ENCODE measurements around the gene SLC35E4. TPM values are rescaled to one million over a fixed set of nuclear protein-coding genes. Genes with fewer than 3 reads are reported as not detected.
"Not testable (repeated sequence)": the region's sequence is repeated elsewhere in the genome, so short reads cannot be mapped to it uniquely, and the experiment has no call there.

The SLC35E4 gene
- total and polyA plus RNA-seq, 2 experiments from 2014 or later, result 9.1 to 16.4 TPM

GRCh38 chr22:30671071-30671470 is 35.5 kb downstream of the SLC35E4 start:
- peaks cover 2% of the 10 kb centered on the region; the same call in 1 of the 2 replicates for H3K79me2 ChIP-seq (ENCODE audit: insufficient read depth)
- H3K4me2 ChIP-seq (ENCODE audit: unreplicated experiment), result no peak overlapping the region
- TF ChIP-seq EZH2 (IDR thresholded peaks at IDR 0.05; ENCODE audit: insufficient read depth, poor library complexity, severe bottlenecking) (no peak), EZH2phosphoT487 (IDR thresholded peaks at IDR 0.05; ENCODE audit: insufficient read depth, low read depth) (no peak)
- H4K20me1 ChIP-seq (ENCODE audit: insufficient read depth), result no peaks in the 10 kb centered on the region
- no peaks in the 10 kb centered on the region for H3K4me1 ChIP-seq (ENCODE audit: insufficient read depth)
- H3K36me3 ChIP-seq (ENCODE audit: low read depth), result no peaks in the 10 kb centered on the region
- no peak overlapping the region for H2AFZ ChIP-seq
- no peaks in the 10 kb centered on the region for H3K9me2 ChIP-seq (ENCODE audit: insufficient read depth)
- no peak overlapping the region for H3K9ac ChIP-seq
- no peaks in the 10 kb centered on the region for H3K27me3 ChIP-seq (replicated peaks; ENCODE audit: insufficient read depth)
- no peak overlapping the region for H3K27ac ChIP-seq
- H3F3A ChIP-seq (ENCODE audit: insufficient read depth), result no peaks in the 10 kb centered on the region
- 90 to 92% methylated on average over 3 of the region's 3 CpGs for WGBS, 2 experiments (ENCODE audit: low coverage in 1 of 2, low lambda C conversion rate in 2 of 2, missing lambda C conversion rate in 2 of 2)
- in situ Hi-C loops (cut with MboI), result no loop called here
- no peak for DNase-seq
- no peaks in the 10 kb centered on the region for H3K9me3 ChIP-seq (ENCODE audit: low read depth)
- no peak overlapping the region for H3K4me3 ChIP-seq

GRCh38 chr22:30673136-30673535 is 37.6 kb downstream of the SLC35E4 start:
- Histone ChIP-seq H3K9me3 (ENCODE audit: low read depth) (no peaks in the 10 kb centered on the region), H3F3A (ENCODE audit: insufficient read depth) (no peaks in the 10 kb centered on the region), H3K27me3 (replicated peaks; ENCODE audit: insufficient read depth) (no peaks in the 10 kb centered on the region), H3K4me2 (ENCODE audit: unreplicated experiment) (no peak overlapping the region), H3K4me1 (ENCODE audit: insufficient read depth) (no peaks in the 10 kb centered on the region), H3K27ac (no peak overlapping the region), H3K9me2 (ENCODE audit: insufficient read depth) (no peaks in the 10 kb centered on the region), H3K9ac (no peak overlapping the region), H4K20me1 (ENCODE audit: insufficient read depth) (no peaks in the 10 kb centered on the region), H3K36me3 (ENCODE audit: low read depth) (no peaks in the 10 kb centered on the region), H2AFZ (no peak overlapping the region), H3K4me3 (no peak overlapping the region), H3K79me2 (ENCODE audit: insufficient read depth) (no peaks in the 10 kb centered on the region)
- in situ Hi-C loops (cut with MboI), result no loop called here
- DNase-seq, result no peak
- TF ChIP-seq EZH2phosphoT487 (IDR thresholded peaks at IDR 0.05; ENCODE audit: insufficient read depth, low read depth) (no peak), EZH2 (IDR thresholded peaks at IDR 0.05; ENCODE audit: insufficient read depth, poor library complexity, severe bottlenecking) (no peak)
- 68 to 79% methylated on average over 4 of the region's 4 CpGs for WGBS, 2 experiments (ENCODE audit: low coverage in 1 of 2, low lambda C conversion rate in 2 of 2, missing lambda C conversion rate in 2 of 2)

DNA sequence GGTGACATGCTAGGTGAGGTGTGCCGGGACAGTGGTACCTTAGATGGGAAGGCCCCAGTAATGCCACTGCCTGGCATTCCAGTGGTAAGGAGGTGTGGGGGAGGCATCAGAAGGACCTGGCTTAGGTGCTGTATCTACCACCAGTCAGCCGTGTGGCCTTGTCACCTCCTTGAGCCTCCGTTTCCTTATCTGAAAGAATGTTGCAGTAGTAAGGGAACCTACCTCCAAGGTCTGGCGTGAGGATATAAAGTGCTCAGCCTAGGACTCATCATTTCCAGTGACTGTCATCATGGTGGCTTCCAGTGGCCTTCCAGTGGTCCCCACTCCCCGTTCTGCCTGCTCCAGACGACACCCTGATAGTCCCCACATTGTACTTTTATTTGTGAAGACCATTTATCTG is 38.9 kb downstream of the SLC35E4 start:
- no peaks in the 10 kb centered on the region for H3K9me3 ChIP-seq (ENCODE audit: low read depth)
- TF ChIP-seq EZH2 (IDR thresholded peaks at IDR 0.05; ENCODE audit: insufficient read depth, poor library complexity, severe bottlenecking) (no peak), EZH2phosphoT487 (IDR thresholded peaks at IDR 0.05; ENCODE audit: insufficient read depth, low read depth) (no peak)
- no peaks in the 10 kb centered on the region for H3K27me3 ChIP-seq (replicated peaks; ENCODE audit: insufficient read depth)
- H4K20me1 ChIP-seq (ENCODE audit: insufficient read depth), result no peaks in the 10 kb centered on the region
- DNase-seq, result no peak
- H3K36me3 ChIP-seq (ENCODE audit: low read depth), result no peaks in the 10 kb centered on the region
- H3K27ac ChIP-seq, result no peak overlapping the region
- H2AFZ ChIP-seq, result no peak overlapping the region
- no peaks in the 10 kb centered on the region for H3F3A ChIP-seq (ENCODE audit: insufficient read depth)
- H3K9ac ChIP-seq, result no peak overlapping the region
- 85 to 88% methylated on average over 6 of the region's 6 CpGs for WGBS, 2 experiments (ENCODE audit: low coverage in 1 of 2, low lambda C conversion rate in 2 of 2, missing lambda C conversion rate in 2 of 2)
- no peaks in the 10 kb centered on the region for H3K9me2 ChIP-seq (ENCODE audit: insufficient read depth)
- H3K79me2 ChIP-seq (ENCODE audit: insufficient read depth), result no peaks in the 10 kb centered on the region
- in situ Hi-C loops (cut with MboI), result no loop called here
- H3K4me1 ChIP-seq (ENCODE audit: insufficient read depth), result no peaks in the 10 kb centered on the region
- no peak overlapping the region for H3K4me2 ChIP-seq (ENCODE audit: unreplicated experiment)
- H3K4me3 ChIP-seq, result no peak overlapping the region

GRCh38 chr22:30675436-30675835 is 39.9 kb downstream of the SLC35E4 start:
- Histone ChIP-seq H3K79me2 (ENCODE audit: insufficient read depth) (no peaks in the 10 kb centered on the region), H3K4me2 (ENCODE audit: unreplicated experiment) (no peak overlapping the region), H3K9ac (no peak overlapping the region), H3K27ac (no peak overlapping the region), H3K4me1 (ENCODE audit: insufficient read depth) (no peaks in the 10 kb centered on the region), H3K27me3 (replicated peaks; ENCODE audit: insufficient read depth) (no peaks in the 10 kb centered on the region), H3F3A (ENCODE audit: insufficient read depth) (no peaks in the 10 kb centered on the region), H4K20me1 (ENCODE audit: insufficient read depth) (no peaks in the 10 kb centered on the region), H3K36me3 (ENCODE audit: low read depth) (no peaks in the 10 kb centered on the region), H3K4me3 (no peak overlapping the region), H3K9me3 (ENCODE audit: low read depth) (no peaks in the 10 kb centered on the region), H3K9me2 (ENCODE audit: insufficient read depth) (no peaks in the 10 kb centered on the region), H2AFZ (no peak overlapping the region)
- 78 to 82% methylated on average over 9 of the region's 9 CpGs for WGBS, 2 experiments (ENCODE audit: low coverage in 1 of 2, low lambda C conversion rate in 2 of 2, missing lambda C conversion rate in 2 of 2)
- TF ChIP-seq EZH2phosphoT487 (IDR thresholded peaks at IDR 0.05; ENCODE audit: insufficient read depth, low read depth), result no peak
- no peak for TF ChIP-seq EZH2 (IDR thresholded peaks at IDR 0.05; ENCODE audit: insufficient read depth, poor library complexity, severe bottlenecking)
- no peak for DNase-seq
- in situ Hi-C loops (cut with MboI), result no loop called here

GRCh38 chr22:30676565-30676964 is 41.0 kb downstream of the SLC35E4 start:
- H4K20me1 ChIP-seq (ENCODE audit: insufficient read depth); H3K27ac ChIP-seq; H3K9ac ChIP-seq; H3K9me3 ChIP-seq (ENCODE audit: low read depth); H3K4me2 ChIP-seq (ENCODE audit: unreplicated experiment); H2AFZ ChIP-seq; in situ Hi-C loops (cut with MboI); H3K4me1 ChIP-seq (ENCODE audit: insufficient read depth); H3K9me2 ChIP-seq (ENCODE audit: insufficient read depth); H3K27me3 ChIP-seq (replicated peaks; ENCODE audit: insufficient read depth); DNase-seq; H3K4me3 ChIP-seq; H3K79me2 ChIP-seq (ENCODE audit: insufficient read depth); H3K36me3 ChIP-seq (ENCODE audit: low read depth); H3F3A ChIP-seq (ENCODE audit: insufficient read depth): not testable (repeated sequence)
- 70 to 72% methylated on average over 3 of the region's 3 CpGs for WGBS, 2 experiments (ENCODE audit: low coverage in 1 of 2, low lambda C conversion rate in 2 of 2, missing lambda C conversion rate in 2 of 2)

DNA sequence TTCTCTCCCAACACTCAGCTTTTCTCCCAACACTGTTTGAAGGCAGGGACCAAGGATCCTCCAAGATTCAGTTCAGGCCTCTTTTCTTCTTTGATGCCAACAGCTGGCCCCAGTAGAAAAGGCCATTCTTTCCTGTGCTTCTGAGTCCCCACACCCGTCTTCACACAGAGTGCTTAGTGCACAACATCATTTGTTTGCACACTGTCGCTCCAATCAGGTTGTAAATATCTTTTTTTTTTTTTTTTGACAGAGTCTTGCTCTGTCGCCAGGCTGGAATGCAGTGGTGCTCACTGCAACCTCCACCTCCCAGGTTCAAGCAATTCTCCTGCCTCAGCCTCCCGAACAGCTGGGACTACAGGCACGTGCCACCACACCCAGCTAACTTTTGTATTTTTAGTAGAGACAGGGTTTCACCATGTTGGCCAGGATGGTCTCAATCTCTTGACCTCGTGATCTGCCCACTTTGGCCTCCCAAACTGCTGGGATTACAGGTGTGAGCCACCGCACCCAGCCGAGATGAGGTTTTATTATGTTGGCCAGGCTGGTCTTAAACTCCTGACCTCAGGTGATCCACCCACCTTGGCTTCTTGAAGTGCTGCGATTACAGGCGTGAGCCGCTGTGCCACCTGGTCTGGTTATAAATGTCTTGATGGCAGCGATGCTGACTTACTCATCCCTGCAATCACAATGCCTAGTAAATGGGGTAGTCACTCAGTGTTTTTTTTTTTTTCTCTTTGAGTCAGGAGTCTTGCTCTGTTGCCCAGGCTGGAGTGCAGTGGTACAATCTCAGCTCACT is 44.5 kb downstream of the SLC35E4 start:
- H3K4me2 ChIP-seq (ENCODE audit: unreplicated experiment); H3K27ac ChIP-seq; H3K36me3 ChIP-seq (ENCODE audit: low read depth); H3K4me1 ChIP-seq (ENCODE audit: insufficient read depth); H3K4me3 ChIP-seq; H3K9me3 ChIP-seq (ENCODE audit: low read depth); H4K20me1 ChIP-seq (ENCODE audit: insufficient read depth); in situ Hi-C loops (cut with MboI); H2AFZ ChIP-seq; H3K9me2 ChIP-seq (ENCODE audit: insufficient read depth); H3K9ac ChIP-seq; H3K27me3 ChIP-seq (replicated peaks; ENCODE audit: insufficient read depth); H3K79me2 ChIP-seq (ENCODE audit: insufficient read depth); DNase-seq; H3F3A ChIP-seq (ENCODE audit: insufficient read depth): not testable (repeated sequence)
- 86 to 93% methylated on average over 12 of the region's 12 CpGs for WGBS, 2 experiments (ENCODE audit: low coverage in 1 of 2, low lambda C conversion rate in 2 of 2, missing lambda C conversion rate in 2 of 2)
